Measurements from ENCODE around the gene OR10T2.
"Not testable (repeated sequence)": the region's sequence is repeated elsewhere in the genome, so short reads cannot be mapped to it uniquely, and the experiment has no call there.

OR10T2 gene, protein sequence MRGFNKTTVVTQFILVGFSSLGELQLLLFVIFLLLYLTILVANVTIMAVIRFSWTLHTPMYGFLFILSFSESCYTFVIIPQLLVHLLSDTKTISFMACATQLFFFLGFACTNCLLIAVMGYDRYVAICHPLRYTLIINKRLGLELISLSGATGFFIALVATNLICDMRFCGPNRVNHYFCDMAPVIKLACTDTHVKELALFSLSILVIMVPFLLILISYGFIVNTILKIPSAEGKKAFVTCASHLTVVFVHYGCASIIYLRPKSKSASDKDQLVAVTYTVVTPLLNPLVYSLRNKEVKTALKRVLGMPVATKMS

DNA sequence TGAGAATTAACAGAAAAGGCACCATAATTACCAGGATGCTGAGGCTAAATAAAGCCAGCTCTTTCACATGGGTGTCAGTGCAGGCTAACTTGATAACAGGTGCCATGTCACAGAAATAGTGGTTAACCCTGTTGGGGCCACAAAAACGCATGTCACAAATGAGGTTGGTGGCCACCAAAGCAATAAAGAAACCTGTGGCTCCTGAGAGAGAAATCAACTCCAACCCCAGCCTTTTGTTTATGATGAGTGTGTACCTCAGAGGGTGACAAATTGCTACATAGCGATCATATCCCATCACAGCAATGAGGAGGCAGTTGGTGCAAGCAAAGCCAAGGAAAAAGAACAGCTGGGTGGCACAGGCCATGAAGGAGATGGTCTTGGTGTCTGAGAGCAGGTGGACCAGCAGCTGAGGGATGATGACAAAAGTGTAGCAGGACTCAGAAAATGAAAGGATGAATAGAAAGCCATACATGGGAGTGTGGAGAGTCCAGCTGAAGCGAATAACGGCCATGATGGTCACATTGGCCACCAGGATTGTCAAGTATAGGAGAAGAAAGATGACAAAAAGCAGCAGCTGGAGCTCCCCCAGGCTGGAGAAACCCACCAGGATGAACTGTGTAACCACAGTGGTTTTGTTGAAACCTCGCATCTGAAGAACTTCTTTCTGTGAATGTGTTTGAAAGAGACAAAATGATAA, at the start of gene OR10T2:
TSS of gene OR10T2 (minus strand) at position 649 of the 697 bp plus-strand sequence. CDS start at position 649, 0 bp downstream.
- Histone ChIP-seq H3K9me3 (ENCODE audit: control insufficient read depth in 1 of 2, low read length in 2 of 2) (no peaks in the 10 kb centered on the region), H3K4me1 (ENCODE audit: control insufficient read depth in 1 of 2, insufficient read depth in 2 of 2, low read length in 2 of 2) (no peaks in the 10 kb centered on the region), H3K36me3 (ENCODE audit: control insufficient read depth in 1 of 2, insufficient read depth in 2 of 2, low read length in 2 of 2) (no peaks in the 10 kb centered on the region), H3K27ac (ENCODE audit: low read length) (no peak within 1 kb of the TSS), H3K4me3 (ENCODE audit: low read depth in 1 of 2, low read length in 2 of 2) (no peak within 1 kb of the TSS), H3K27me3 (ENCODE audit: low read depth, low read length) (no peaks in the 10 kb centered on the region)

DNA sequence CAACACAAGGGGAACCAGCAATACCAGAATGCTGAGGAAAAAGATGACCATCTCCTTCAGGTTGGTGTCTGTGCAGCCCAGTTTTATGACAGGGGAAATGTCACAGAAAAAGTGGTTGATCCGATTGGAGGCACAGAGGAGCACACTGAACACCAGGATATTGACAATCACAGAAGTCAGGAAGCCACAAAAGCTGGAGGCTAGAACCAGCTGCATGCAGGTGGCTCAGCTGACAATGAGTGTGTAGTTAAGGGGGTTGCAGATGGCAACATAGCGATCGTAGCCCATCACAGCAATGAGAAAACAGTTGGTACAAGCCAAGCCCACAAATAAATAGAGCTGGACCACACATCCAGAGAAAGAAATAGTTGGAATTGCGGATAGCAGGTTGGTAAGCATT, 46.1 kb upstream of the OR10T2 start:
- no peaks in the 10 kb centered on the region for H3K9me3 ChIP-seq (ENCODE audit: control insufficient read depth in 1 of 2, low read length in 2 of 2)
- no peaks in the 10 kb centered on the region for H3K27me3 ChIP-seq (ENCODE audit: low read depth, low read length)
- no peak overlapping the region for H3K27ac ChIP-seq (ENCODE audit: low read length)
- H3K36me3 ChIP-seq (ENCODE audit: control insufficient read depth in 1 of 2, insufficient read depth in 2 of 2, low read length in 2 of 2): no peaks in the 10 kb centered on the region
- H3K4me3 ChIP-seq (ENCODE audit: low read depth in 1 of 2, low read length in 2 of 2): no peak overlapping the region
- no peaks in the 10 kb centered on the region for H3K4me1 ChIP-seq (ENCODE audit: control insufficient read depth in 1 of 2, insufficient read depth in 2 of 2, low read length in 2 of 2)

DNA sequence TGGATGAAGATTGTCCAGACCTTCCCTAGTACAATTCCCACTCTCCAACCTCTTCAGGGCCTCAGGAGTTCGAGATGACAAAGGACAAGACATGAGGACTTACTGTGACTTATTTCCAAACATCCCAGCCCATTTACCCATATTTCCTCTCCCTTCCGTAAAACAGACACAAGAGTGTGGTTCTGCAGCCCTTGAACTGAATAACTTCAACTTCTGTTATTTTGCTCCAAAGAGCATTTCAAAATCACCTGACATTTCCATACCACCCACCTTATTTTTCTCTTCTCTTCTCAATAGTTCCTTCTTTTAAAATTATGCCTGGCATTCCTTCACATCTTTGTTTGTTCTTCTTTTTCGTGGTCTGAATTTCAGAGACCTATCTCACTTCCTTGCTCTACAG, 35.5 kb upstream of the OR10T2 start:
- no peaks in the 10 kb centered on the region for H3K36me3 ChIP-seq (ENCODE audit: control insufficient read depth in 1 of 2, insufficient read depth in 2 of 2, low read length in 2 of 2)
- peaks cover 0 to 3% of the 10 kb centered on the region in 2 donors for H3K9me3 ChIP-seq (ENCODE audit: control insufficient read depth in 1 of 2, low read length in 2 of 2)
- H3K4me3 ChIP-seq (ENCODE audit: low read depth in 1 of 2, low read length in 2 of 2): no peak overlapping the region
- H3K27ac ChIP-seq (ENCODE audit: low read length): no peak overlapping the region
- H3K4me1 ChIP-seq (ENCODE audit: control insufficient read depth in 1 of 2, insufficient read depth in 2 of 2, low read length in 2 of 2): no peaks in the 10 kb centered on the region
- H3K27me3 ChIP-seq (ENCODE audit: low read depth, low read length): no peaks in the 10 kb centered on the region

DNA sequence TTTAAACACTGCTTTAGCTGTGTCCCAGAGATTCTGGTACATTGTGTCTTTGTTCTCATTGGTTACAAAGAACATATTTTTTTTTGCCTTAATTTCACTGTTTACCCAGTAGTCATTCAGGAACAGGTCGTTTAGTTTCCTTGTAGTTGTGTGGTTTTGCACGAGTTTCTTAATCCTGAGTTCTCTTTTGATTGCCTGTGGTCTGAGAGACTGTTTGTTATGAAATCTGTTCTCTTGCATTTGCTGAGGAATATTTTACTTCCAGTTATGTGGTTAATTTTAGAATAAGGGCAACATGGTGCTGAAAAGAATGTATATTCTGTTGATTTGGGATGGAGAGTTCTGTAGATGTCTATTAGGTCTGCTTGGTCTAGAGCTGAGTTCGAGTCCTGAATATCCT, 30.9 kb upstream of the OR10T2 start:
- H3K27me3 ChIP-seq (ENCODE audit: low read depth, low read length); H3K4me3 ChIP-seq (ENCODE audit: low read depth in 1 of 2, low read length in 2 of 2); H3K36me3 ChIP-seq (ENCODE audit: control insufficient read depth in 1 of 2, insufficient read depth in 2 of 2, low read length in 2 of 2); H3K9me3 ChIP-seq (ENCODE audit: control insufficient read depth in 1 of 2, low read length in 2 of 2); H3K27ac ChIP-seq (ENCODE audit: low read length); H3K4me1 ChIP-seq (ENCODE audit: control insufficient read depth in 1 of 2, insufficient read depth in 2 of 2, low read length in 2 of 2): not testable (repeated sequence)

DNA sequence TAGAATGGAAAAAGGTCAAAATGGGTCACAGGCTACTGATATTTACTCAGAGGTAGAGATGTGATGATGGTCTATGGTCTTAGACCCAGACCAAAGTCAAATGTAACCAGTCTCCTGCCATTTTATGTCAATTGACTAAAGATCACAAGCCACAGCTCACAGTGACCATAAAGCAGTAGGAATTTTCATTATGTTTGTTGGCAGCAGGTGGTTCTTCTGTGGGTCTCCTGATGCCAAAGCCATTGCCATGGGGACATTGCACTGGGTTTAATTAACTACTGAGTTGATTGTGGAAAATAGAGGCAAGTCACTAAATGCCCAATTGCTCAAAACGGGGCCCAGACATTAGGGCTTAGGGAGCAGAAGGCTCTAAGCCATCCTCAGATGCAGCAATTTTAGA, 26.9 kb upstream of the OR10T2 start, which contains the start of gene OR10K2:
TSS of gene OR10K2 (minus strand) at position 101 of the 400 bp plus-strand sequence. CDS start 5,371 bp downstream, outside the sequence.
- H3K4me1 ChIP-seq (ENCODE audit: control insufficient read depth in 1 of 2, insufficient read depth in 2 of 2, low read length in 2 of 2): no peaks in the 10 kb centered on the region
- H3K4me3 ChIP-seq (ENCODE audit: low read depth in 1 of 2, low read length in 2 of 2): no peak within 1 kb of the TSS
- no peaks in the 10 kb centered on the region for H3K36me3 ChIP-seq (ENCODE audit: control insufficient read depth in 1 of 2, insufficient read depth in 2 of 2, low read length in 2 of 2)
- H3K9me3 ChIP-seq (ENCODE audit: control insufficient read depth in 1 of 2, low read length in 2 of 2): peaks cover 0 to 2% of the 10 kb centered on the region in 2 donors
- H3K27ac ChIP-seq (ENCODE audit: low read length): no peak within 1 kb of the TSS
- no peaks in the 10 kb centered on the region for H3K27me3 ChIP-seq (ENCODE audit: low read depth, low read length)

DNA sequence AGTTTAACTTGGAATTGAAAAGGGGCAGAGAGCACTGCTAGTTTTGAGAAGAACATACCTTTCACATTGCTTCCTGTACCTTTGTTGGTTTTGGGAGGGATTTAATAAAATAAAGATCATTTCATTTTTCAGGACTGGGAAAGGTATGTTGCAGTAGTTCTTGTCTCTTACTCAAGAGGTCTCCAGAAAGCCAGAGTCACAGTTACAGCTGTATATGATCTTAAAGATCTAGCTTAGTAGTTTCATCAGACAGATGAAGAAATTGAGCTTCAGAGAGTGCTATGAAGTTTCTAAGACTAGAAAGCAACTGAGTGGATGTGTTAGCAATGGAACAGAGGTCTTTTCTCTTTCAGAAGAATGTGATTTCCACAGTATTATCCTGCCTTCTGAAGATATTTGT, 25.8 kb upstream of the OR10T2 start:
- Histone ChIP-seq H3K4me1 (ENCODE audit: control insufficient read depth in 1 of 2, insufficient read depth in 2 of 2, low read length in 2 of 2) (no peaks in the 10 kb centered on the region), H3K9me3 (ENCODE audit: control insufficient read depth in 1 of 2, low read length in 2 of 2) (peaks cover 0 to 2% of the 10 kb centered on the region in 2 donors), H3K4me3 (ENCODE audit: low read depth in 1 of 2, low read length in 2 of 2) (no peak overlapping the region), H3K27me3 (ENCODE audit: low read depth, low read length) (no peaks in the 10 kb centered on the region), H3K27ac (ENCODE audit: low read length) (no peak overlapping the region), H3K36me3 (ENCODE audit: control insufficient read depth in 1 of 2, insufficient read depth in 2 of 2, low read length in 2 of 2) (no peaks in the 10 kb centered on the region)

DNA sequence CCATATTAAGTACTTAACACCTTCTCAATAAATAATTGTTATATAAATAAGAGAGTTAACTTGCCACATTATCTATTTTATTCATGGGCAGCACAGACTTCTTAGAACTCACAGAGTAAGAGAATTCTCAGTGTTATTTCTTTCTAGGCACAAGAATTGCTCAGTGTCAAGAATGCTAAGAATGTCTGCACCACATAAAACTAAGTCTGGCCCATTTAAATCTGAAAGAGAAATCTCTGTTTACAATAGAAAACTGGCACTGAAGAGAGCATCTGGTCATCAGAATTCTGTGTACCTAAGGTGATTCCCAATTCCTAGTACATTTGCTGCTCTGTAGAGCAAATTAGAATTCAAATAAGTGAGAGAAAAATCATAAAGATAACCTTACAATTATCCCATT, 22.9 kb upstream of the OR10T2 start:
- Histone ChIP-seq H3K9me3 (ENCODE audit: control insufficient read depth in 1 of 2, low read length in 2 of 2) (peaks cover 0 to 1% of the 10 kb centered on the region in 2 donors), H3K27me3 (ENCODE audit: low read depth, low read length) (no peaks in the 10 kb centered on the region), H3K27ac (ENCODE audit: low read length) (no peak overlapping the region), H3K4me3 (ENCODE audit: low read depth in 1 of 2, low read length in 2 of 2) (no peak overlapping the region), H3K36me3 (ENCODE audit: control insufficient read depth in 1 of 2, insufficient read depth in 2 of 2, low read length in 2 of 2) (no peaks in the 10 kb centered on the region), H3K4me1 (ENCODE audit: control insufficient read depth in 1 of 2, insufficient read depth in 2 of 2, low read length in 2 of 2) (no peaks in the 10 kb centered on the region)

DNA sequence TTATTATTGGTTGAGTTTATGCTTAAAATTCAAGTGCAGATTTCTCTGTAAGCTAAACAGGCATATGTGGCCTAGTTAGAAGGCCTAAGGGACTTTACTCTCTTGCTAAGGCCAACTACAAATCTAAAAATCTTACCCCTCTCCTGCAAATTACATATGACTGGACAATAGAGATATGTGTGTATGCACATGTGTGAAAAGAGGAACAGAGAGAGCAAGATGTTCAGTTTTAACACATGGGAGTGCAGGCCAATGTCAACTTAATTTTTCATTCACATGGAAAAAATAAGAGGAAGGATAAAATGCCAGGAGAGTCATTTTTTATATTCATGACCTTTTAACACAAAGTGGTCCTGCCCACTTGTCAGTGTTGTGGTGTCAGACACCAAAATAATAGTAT, 18.3 kb upstream of the OR10T2 start:
- Histone ChIP-seq H3K36me3 (ENCODE audit: control insufficient read depth in 1 of 2, insufficient read depth in 2 of 2, low read length in 2 of 2) (no peaks in the 10 kb centered on the region), H3K27ac (ENCODE audit: low read length) (no peak overlapping the region), H3K27me3 (ENCODE audit: low read depth, low read length) (no peaks in the 10 kb centered on the region), H3K9me3 (ENCODE audit: control insufficient read depth in 1 of 2, low read length in 2 of 2) (no peaks in the 10 kb centered on the region), H3K4me1 (ENCODE audit: control insufficient read depth in 1 of 2, insufficient read depth in 2 of 2, low read length in 2 of 2) (no peaks in the 10 kb centered on the region), H3K4me3 (ENCODE audit: low read depth in 1 of 2, low read length in 2 of 2) (no peak overlapping the region)

DNA sequence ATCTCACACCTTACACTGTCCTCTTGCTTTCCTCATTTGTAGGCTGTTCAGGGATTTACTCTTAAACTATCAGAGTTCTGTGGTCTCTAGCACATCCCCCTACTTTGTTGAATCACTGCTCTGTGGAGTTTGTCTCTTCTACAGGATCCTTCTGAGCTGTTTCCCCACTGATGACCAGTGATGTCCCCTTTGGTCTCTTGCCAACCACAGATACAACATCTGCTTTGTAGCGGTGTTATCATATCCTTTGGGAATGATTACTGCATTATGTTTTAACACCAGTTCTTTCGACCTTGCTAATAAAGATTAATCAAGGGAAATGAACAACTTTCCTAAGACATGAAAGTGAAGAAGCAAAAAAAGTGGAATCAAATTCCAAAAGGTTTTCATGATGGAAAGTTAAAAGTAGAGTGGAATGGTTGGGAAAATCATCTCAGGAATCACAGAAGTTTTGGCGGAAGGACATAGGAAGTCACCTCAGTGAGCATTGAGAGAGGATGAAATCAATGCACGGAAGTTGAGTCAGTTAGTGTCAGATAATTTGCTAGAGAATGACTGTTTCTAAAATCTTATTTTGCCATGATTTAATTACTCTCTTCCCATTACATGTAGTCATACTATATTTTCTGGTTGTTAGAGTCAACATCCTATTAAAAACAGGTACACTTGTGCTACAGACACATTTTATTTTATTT, 15.5 kb upstream of the OR10T2 start:
- no peaks in the 10 kb centered on the region for H3K4me1 ChIP-seq (ENCODE audit: control insufficient read depth in 1 of 2, insufficient read depth in 2 of 2, low read length in 2 of 2)
- no peak overlapping the region for H3K4me3 ChIP-seq (ENCODE audit: low read depth in 1 of 2, low read length in 2 of 2)
- no peak overlapping the region for H3K27ac ChIP-seq (ENCODE audit: low read length)
- no peaks in the 10 kb centered on the region for H3K9me3 ChIP-seq (ENCODE audit: control insufficient read depth in 1 of 2, low read length in 2 of 2)
- no peaks in the 10 kb centered on the region for H3K36me3 ChIP-seq (ENCODE audit: control insufficient read depth in 1 of 2, insufficient read depth in 2 of 2, low read length in 2 of 2)
- H3K27me3 ChIP-seq (ENCODE audit: low read depth, low read length): no peaks in the 10 kb centered on the region

DNA sequence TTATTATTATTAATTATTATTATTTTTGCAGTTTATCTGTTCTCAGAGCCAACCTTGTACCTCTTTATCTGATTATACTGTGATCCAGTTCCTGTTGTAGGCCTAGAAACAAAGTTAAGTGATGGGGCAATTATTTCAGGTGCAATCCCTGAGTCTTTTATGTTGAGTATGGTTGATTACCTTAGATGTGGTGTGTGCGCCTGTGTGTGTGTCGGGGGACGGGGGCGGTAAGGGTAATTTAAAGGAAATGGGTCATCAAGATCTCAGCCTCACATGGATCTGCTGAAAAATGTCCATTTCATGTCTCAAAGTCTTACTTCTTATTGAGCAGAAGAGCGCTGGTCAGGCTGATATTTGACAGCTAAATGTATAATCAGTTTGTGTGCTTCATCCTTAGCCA, 7.8 kb upstream of the OR10T2 start:
- Histone ChIP-seq H3K36me3 (ENCODE audit: control insufficient read depth in 1 of 2, insufficient read depth in 2 of 2, low read length in 2 of 2) (no peaks in the 10 kb centered on the region), H3K4me3 (ENCODE audit: low read depth in 1 of 2, low read length in 2 of 2) (no peak overlapping the region), H3K4me1 (ENCODE audit: control insufficient read depth in 1 of 2, insufficient read depth in 2 of 2, low read length in 2 of 2) (no peaks in the 10 kb centered on the region), H3K27me3 (ENCODE audit: low read depth, low read length) (no peaks in the 10 kb centered on the region), H3K9me3 (ENCODE audit: control insufficient read depth in 1 of 2, low read length in 2 of 2) (no peaks in the 10 kb centered on the region), H3K27ac (ENCODE audit: low read length) (no peak overlapping the region)

DNA sequence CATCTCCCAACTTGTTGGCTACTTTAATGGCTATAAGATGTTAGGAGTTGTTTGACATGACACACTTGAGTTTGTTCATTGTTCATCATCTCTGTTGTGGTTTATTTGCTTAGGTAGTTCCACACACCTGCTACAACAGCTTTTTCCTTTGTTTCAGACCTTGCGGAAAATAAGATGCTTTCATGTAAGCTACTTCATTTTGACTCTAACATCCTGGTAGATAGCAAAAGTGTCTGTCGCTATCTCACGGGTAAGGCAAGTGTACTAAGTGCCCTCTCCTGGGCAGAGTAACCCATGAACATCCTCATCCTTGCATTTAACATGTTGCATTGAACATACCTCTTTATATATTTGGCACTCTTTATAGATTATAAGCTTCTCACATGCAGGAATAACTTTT, 1.6 kb upstream of the OR10T2 start:
- no peaks in the 10 kb centered on the region for H3K4me1 ChIP-seq (ENCODE audit: control insufficient read depth in 1 of 2, insufficient read depth in 2 of 2, low read length in 2 of 2)
- H3K36me3 ChIP-seq (ENCODE audit: control insufficient read depth in 1 of 2, insufficient read depth in 2 of 2, low read length in 2 of 2): no peaks in the 10 kb centered on the region
- H3K27ac ChIP-seq (ENCODE audit: low read length): no peak overlapping the region
- H3K9me3 ChIP-seq (ENCODE audit: control insufficient read depth in 1 of 2, low read length in 2 of 2): no peaks in the 10 kb centered on the region
- no peak overlapping the region for H3K4me3 ChIP-seq (ENCODE audit: low read depth in 1 of 2, low read length in 2 of 2)
- H3K27me3 ChIP-seq (ENCODE audit: low read depth, low read length): no peaks in the 10 kb centered on the region
